Stimulated activated CD4-positive, alpha-beta T cell treated with anti-CD3 and anti-CD28 coated beads, Interleukin-15, amount 100 ng/mL, for 48 hours (primary cell): ENCODE results near the gene ZDHHC4.

Experiments used
- DNase-seq, 2 donors: peaks; one replicate each; pipeline ENCODE4 v3.0.0-alpha.2; 2020; ENCODE audit warnings: low read depth in 2 of 2

The ZDHHC4 gene

DNA sequence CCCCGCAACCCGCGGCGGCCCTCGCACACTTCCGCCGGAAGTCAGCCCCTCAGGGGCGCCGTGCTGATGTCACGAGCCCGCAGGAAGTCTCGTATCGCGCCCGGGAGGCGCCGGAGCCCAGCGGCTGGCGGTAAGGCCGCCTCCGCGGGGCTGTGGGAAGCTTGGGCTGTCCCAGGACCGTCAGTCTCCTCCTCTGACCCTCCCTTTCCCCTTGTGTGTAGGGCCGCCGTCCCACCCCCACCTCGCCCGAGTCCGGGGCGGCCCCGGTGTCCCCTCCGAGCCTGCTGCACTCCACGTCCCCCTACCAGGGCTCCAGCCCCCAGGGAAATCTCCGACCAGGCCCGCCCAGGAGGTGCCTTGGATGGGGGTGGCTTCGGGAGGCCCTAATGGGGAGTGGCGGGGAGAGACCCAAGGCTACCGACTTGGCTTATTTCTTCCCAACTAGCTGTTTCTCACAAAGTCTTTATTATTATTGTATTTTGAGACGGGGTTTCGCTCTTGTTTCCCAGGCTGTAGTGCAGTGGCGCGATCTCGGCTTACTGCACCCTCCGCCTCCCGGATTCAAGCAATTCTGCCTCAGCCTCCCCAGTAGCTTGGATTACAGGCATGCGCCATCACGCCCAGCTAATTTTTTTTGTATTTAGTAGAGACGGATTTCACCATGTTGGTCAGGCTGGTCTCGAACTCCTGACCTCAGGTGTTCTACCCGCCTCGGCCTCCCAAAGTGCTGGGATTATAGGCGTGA is at the start of gene ZDHHC4:
Gene ZDHHC4 (plus strand): TSS at position 86 of the 745 bp plus-strand sequence. CDS start 3,108 bp downstream, outside the sequence.
- peak; percentile 78 to 86 for DNase-seq

DNA sequence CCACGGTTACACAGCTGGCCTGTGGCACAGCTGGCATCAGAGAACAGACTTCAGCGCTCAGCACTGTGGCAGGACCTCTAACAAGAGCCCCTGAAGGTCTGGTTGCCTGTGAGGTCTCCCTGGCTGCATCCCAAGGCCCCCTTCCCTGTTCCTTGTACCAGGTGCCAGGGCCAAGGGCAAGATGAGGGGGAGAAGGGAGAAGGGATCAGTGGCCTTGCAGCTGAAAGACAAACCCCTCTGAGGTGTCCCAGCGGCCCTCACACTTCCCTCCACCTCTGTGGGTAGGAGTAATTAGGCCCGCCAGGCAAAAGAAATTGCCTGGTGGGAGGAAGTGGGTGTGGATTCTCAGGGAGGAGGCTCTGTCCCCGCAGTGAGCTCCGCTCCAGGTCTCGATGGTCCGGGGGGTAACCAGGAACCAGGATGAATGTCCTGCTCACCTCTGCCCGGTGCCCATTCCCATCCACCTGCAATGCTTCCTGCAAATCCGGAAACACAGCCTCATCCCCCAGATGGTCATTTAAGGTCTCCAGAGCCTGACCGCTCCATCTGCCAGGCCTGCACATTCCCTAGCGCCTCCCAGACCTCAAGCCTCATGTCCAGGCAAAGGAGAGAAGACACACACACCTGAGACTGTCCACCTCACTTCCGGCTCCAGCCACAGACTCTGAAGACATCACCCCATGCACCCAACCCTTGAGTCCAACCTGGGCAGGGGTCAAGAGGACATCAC is 48.7 kb upstream of the ZDHHC4 start:
- no peak for DNase-seq

DNA sequence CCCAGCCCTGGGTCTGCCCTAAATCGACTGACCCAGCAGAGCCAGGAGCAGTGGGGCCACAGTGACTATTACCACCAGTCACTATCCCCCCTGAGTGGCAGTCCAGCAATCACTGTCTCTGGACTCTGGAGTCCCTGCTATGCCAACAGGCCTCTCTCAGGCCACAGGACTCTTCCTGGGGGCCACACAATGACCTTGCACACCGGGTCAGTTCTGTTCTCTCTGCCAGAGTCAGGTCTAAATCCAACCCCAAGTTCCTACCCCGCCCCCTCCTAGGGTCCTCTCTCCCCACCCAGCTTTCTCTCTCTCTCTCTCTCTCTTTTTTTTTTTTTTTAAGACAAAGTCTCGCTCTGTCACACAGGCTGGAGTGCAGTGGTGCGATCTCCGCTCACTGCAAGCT is 47.6 kb upstream of the ZDHHC4 start:
- no peak for DNase-seq

DNA sequence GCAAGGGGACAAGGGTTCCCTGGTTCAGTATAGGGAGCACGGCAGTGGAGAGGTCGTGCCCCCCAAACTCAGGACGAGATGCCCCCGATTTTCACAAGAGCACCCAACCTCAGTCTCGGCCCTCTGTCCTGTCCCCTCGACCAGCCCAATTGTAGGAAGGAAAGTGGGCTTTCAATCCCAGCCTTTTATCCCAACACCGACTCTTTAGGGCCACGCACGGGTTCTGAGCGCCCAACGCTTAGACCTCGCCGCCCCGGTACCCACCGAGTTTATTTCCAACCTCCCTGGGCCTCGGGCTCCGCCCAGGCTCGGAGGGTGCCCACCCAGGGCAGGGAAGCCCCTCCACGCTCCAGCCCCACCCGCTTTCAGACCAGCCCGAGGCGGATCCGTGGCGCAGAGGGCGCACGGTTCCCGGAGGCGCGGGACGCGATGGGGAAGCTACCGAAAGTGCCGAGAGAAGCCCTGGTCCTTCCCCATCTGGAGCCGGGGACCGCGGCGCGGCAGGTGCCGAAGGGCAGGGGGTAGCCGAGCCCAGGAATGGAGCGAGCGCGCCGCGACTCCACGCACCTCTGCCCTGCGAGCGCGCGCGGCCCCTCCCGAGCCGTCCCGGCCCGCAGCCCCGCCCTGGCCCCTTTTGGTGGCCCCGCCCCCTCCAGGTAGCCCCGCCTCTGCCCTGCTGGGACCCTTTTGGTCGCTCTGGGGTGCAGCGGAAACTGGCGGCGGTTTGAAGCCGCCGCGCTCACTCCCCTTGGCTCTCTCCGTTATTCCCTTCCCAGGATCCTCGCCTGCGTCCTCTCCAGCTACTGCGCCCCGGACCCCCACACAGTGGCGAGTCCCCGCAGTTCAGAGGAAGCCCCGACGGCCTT is 46.4 kb upstream of the ZDHHC4 start:
- DNase-seq, result peak in 1 of 2 donors; percentile 54

DNA sequence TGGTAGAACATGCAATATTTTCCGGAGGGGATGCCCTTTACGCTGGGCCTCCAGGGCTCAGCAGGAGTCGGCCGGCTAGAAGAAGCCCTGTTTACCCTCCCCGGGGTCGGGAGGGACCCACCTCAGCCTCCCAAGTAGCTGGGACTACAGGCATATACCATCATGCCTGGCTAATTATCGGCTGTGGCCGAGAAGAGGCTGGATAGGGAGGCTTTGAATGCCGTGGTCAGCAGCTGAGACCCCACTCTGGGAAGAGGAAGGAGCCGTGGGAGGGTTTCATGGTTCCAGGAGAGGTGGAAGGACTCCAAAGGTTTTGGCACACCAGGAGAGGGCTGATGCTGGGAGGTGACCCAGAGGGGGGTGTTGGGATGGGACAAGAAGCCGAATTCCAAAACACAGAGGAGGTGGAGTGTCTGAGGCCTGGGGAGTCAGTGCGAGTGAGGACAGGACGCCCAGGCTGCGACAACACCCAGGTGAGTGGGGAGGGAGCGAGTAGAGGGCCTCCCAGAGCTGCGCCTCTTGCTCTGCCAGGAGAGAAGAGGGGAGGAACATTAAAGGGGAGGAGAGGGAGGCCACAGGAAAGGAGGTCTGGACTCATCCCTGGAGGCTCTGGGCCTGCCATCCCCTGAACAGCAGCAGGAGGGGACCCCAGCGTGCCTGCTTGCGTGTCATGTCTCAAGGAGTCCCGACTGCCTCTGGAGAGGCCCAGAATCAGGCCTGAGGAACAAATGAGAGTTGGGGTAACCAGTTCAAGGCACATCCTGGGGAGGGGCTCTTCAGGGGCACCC is 45.6 kb upstream of the ZDHHC4 start:
- no peak for DNase-seq

DNA sequence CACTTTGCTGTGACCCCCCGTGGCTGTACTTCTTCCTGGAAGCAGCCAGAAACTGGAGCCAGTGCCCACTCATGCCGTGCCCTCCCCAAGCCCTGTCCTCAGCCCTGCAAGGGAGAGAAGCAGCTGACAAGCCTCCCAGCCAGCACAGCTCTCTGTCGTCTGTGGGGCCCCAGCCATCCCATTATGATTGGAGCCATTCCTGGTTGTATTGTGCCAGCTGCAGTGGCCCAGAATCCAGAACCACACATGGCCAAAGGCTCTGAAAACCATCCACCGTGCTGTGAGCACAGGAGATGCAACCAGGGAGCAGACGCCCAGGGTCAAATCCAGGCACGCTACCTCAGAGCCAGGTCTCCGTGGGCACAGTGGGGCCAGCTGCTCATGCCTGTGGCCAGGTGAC is 44.7 kb upstream of the ZDHHC4 start:
- DNase-seq, result no peak

DNA sequence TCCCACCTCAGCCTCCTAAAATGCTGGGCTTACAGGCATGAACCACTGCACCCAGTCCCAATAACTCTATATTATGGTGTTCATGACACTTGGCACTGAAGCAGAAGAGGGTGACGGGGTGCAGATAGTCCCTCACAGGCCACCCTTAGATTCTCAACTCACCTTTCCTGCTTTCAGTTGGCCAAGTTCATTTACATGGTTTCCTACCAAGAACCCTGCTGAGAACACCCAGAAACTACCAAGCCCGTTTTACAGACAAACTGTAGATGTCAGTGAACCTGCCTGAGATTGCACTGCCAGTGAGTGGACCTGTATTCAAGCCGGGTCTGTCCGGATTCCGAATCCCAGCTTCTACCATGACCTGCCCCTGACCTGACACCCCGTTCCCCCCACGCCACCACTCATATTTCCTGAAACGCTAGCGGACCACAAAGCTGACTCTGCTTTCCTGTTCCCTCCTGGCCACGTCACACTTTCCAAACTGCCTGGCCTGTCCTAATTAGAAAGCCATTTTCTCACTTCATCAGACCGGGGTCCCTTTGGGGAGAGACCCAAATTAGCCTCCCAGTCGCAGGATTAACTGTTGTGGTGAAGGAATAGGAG is 43.3 kb upstream of the ZDHHC4 start:
- DNase-seq, result peak in 1 of 2 donors; percentile 58

DNA sequence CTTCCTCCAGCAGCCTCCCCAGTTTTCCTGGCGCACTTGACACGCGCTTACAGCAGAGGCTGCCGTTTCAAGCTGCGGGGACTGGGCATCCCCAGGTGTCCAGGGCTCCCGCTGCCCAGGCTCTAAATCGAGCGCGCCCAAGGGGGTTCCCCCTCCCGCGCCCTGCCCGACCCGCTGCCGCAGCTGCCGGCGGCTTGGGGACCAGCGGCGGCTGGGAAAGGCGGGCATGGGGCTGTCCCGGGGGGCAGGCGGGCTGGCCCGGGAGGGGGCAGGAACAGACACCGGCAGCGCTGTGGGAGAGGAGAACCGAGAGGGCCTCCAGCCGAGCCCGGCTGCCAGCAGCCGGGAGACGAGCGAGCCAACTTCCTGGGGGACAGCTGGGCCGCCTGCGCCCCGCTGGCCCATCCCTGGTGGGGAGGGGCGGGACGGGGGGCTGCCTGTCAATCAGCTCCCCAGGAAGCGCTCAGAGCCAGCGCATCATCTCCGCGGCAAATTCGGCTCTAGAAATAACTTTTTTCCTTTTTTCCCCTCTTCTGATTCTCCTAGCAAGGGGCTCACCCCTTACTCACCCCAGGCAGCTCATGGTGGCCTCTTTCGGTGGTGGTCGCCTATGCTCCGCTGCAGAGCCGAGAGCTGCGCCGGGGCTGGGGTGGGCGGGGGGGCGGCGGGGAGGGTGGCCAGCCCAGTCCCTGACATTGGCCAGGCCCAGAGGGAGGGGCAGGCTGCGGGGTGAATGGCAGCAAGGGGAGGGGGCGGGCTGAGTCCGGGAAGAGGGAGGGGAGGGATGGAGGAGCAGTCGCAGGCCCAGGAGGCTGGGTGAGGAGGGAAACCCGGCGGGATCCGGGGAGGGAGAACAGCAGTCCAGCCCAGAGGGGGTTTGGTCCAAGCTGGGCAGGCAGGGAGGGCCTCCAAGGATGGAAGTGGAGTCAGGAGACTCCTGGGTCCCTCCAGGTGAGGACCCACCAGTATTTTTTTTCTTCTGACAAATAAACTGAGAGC is 40.7 kb upstream of the ZDHHC4 start:
- no peak for DNase-seq

DNA sequence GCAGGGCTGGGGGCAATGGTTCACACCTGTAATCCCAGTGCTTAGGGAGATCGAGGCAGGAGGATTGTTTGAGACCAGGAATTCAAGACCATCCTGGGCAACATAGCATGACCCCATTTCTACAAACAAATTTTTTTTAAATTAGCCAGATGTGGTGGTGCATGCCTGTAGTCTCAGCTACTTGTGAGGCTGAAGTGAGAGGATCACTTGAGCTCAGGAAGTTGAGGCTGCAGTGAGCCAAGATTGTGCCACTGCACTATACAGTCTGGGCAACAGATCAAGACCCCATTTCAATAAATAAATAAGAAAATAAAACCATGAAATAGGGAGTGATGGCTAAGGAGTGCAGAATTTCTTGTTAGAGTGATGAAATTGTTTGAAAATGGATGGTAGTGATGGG is 34.9 kb upstream of the ZDHHC4 start:
- no peak for DNase-seq

DNA sequence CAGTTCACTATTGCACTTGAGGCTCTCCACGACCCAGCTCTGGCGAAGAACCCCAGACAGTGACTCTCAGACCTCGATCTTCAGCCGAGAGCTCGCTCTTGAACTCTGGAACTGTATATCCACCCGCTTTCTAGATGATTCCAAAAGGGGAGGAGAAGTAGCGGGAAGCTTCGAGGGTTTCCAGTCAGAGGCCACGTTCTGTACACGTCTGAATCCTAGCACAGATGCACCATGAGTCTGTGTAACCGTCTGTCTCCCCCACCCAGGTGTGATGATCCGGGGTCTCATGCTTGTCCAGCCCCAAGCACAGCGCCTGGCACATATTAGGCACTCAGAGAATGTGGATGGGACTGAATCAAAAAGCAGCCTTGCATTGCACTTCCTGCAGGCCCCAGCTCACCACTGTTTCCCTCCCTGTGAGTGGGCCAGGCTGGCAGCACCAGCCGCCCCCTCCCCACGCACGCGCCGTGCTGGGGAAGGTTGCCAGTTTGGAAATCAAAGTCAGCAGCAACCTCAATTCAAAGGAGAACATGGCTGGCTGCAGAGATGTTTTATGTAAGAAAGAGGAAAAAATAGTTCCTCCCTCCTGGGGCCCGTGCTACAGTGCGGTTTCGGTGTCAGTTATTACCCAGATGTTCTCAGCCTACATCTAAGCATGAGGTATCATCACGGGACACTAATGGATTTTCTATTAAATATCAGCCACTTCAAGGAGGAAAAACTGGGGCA is 31.7 kb upstream of the ZDHHC4 start:
- DNase-seq, result no peak

DNA sequence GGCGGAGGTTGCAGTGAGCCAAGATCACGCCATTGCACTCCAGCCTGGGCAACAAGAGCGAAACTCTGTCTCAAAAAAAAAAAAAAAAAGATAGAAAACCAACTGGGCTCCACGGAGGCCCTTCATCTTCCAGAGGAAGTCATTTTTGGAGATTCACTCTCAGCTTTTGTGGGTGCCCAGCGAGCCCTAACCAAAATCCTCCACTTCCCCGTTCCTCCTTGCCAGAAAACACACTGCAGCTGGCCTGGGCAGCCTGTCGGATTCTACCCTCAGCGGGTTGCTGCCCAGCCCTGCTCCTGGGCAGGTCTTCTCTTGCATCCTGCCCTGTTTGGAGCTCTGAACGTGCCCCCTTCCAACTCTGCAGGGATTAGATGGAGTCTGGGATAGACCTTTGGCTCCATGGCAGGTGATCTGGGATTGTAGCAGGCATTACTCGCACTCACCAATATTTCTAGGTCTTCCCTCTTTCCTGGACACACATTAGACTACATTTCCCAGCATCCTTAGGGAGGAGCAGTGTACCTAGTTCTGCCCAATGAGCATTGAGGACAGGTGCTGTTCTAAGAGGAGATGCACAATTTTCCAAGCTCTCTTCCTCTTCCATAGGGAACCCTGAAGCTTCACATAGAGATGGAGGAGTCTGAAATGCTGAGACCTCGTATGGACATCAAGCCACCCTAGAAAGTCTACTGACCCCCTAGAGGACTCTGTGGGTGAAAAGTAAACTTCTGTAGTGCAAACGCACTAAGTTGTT is 30.6 kb upstream of the ZDHHC4 start:
- DNase-seq, result no peak

DNA sequence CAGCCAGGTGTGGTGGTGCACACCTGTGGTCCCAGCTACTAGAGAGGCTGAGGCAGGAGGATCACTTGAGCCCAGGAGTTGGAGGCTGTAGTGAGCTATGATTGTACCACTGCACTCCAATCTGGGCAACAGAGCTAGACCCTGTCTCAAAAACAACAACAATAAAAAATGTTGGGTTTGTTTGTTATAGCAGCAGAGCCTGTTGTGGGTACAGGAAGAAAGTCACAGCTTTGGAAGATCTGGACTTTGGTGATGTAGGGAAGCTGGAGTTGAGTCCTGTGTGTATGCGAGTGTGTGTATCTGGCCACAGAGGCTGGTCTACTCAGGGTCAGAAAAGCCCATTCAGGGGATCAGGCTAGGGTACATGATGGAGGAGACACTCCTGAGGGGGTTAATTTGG is 29.9 kb upstream of the ZDHHC4 start:
- no peak for DNase-seq

DNA sequence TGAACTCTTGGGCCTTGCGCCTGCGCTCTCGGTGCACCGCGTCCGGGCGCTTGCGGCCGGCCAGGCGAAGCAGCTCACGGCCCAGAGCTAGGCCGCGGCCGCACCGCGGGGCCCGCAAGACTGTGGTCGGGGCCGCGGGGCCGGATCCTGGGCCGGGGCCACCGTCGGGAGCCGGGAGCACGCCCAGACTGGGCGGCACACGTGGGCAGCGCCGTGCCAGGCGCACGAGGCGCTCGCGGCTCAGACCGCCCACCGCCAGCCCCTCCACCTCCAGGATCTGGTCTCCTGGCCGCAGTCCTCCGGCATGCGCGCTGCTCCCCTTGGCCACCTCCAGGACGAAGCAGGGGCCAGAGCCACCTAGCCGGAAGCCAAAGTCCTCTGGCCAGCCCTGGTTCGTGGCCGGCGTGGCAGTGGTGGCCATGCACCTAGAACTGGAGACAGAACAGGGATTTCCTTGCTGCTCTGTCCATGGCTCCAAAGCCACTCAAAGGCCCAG is 26.2 kb upstream of the ZDHHC4 start, which contains the start of gene GRID2IP:
Gene GRID2IP (minus strand): TSS at position 446 of the 496 bp plus-strand sequence. CDS start 25 bp downstream, at position 421.
- no peak for DNase-seq

DNA sequence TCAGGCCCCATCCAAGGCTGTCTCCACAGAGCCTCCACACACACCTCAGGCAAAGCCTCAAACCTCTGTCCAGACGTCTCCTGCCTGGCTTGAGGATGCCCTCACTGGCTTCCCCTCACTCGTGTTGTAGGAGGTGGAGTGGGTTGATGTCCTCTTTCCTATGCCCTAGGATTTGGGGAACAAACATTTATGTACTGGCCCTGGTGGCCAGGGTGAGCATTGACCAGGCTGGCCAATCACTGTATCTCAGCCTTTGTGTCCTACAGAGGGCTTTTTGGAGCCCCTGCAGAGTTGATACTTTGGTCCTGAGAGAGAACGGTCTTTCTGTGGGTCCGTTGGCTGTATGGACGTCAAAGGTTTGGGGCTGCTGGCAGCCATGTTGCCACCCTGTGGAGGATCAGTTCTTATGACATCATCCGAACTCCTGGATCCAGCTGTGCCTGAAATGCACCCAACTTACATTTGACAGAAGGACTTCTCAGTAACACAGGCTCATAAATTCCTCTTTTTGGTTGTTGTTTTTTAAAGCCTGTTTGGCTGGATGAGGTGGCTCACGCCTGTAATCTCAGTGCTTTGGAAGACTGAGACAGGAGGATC is 23.7 kb upstream of the ZDHHC4 start:
- DNase-seq, result no peak

DNA sequence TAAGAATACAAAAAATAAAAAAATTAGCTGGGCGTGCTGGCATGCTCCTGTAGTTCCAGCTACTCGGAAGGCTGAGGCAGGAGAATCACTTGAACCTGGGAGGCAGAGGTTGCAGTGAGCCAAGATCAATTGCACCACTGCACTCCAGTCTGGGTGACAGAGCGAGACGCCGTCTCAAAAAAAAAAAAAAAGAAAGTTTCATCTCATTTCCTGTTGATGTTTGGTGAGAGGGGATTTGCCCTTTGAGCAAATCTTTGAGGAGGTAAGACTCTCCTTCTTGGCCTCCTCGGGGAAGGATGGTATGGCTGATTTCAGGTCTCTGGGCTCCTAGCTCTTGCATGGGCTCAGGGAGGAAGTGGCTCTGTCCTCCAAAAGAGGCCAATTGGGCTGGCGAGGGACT is 22.4 kb upstream of the ZDHHC4 start:
- no peak for DNase-seq

DNA sequence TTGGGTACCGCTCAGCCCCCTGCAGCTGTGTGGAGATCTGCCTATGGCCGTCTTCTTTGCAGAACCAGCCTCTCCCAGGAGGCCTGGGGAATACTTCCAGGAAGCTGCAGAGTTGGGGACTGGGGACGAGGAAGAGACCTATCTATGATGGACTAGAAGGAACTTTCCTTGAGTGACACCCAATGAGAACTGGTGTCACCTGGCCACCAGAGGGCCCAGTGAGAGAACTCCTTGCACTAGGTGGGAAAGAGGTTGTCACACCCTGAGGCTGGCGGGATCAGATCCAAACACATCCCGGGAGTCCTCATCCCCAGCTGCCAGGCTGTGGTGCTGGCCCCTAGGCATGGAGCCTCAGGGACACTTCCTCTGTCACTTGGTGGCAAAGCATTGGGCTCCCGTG is 21.1 kb upstream of the ZDHHC4 start:
- no peak for DNase-seq

DNA sequence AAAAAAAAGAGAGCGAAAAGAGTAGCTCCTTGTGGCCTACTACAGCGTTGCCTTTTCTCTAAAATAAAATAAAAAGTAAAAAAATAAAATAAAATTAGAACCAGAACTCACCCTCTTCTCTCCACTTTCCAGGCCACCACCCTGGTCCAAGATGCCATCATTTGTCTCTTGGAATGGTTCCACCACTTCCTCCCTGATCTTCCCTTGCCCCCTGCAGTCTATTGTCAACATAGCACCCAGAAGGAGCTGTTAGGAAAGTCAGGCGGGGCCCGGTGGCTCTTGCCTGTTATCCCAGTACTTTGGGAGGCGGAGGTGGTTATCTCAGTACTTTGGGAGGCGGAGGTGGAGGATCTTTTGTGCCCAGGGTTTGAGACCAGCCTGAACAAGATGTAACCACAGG is 18.4 kb upstream of the ZDHHC4 start:
- no peak for DNase-seq

DNA sequence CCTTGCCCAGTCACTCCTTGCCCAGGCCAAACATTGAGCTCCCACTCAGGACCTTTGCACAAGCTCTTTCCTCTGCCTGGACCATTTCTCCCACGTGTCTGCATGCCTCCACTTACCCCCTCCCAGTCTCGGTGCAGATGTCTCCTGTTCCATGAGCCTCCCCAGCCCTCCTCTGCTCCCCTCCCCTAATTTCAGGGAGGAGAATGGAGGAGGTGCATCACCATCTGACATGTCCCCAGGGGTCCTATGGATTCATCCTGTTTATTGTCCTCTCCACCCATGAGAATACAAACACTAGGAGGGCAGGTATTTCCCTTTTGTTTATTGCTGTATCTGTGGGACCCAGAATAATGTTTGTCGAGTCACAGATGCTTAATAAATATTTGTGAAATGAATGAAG is 17.4 kb upstream of the ZDHHC4 start:
- DNase-seq, result no peak
